GM18502 (cell line): ENCODE data around the gene SSR2.

Experiments
- ATAC-seq: cut with Tn5 transposase; IDR thresholded peaks from one replicate; pipeline ENCODE4 v1.9.1; 2021; ENCODE audit warnings: mild to moderate bottlenecking; ENCODE audit not compliant: unreplicated experiment, poor library complexity

Gene SSR2

DNA sequence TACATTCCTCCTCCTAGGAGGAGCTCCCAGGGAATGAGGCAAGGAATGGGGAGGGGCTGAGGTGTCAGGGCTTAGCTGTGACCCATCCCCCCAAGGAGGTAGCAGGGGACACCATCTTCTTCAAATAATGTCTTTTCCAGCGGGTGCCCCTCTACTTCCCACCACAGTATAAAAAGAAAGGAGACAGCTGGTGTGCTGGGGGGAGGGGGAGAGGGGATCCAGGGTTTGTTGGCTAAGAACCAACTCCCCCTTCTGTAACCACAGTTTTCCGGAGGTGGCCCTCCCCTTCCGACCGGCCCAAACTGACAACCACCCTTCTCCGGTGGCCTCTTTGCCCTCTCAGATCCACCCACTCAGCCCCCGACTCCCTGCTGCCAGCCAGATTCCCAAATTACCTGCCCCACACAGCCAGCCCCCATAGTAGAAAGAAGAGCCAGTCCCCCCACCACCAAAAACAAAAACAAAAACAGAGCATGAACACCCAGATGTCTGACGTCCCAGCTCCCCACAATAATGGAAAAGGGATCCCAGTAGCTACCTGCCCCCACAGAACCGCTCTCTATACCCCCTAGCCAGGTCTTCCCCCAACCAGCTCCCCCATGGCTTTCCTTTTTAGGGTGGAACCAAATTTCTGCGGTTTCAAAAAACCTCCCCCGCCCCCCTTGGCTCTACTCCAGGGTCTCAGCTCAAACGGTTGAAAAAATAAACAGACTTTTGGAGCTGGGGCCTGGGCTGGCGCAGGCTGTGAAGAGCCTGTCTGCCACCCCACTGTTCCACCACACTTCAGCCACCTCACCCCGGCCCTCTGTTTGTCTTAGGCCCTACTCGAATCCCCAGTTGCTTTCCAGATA is 44.5 kb downstream of the SSR2 start:
- ATAC-seq = no peak

DNA sequence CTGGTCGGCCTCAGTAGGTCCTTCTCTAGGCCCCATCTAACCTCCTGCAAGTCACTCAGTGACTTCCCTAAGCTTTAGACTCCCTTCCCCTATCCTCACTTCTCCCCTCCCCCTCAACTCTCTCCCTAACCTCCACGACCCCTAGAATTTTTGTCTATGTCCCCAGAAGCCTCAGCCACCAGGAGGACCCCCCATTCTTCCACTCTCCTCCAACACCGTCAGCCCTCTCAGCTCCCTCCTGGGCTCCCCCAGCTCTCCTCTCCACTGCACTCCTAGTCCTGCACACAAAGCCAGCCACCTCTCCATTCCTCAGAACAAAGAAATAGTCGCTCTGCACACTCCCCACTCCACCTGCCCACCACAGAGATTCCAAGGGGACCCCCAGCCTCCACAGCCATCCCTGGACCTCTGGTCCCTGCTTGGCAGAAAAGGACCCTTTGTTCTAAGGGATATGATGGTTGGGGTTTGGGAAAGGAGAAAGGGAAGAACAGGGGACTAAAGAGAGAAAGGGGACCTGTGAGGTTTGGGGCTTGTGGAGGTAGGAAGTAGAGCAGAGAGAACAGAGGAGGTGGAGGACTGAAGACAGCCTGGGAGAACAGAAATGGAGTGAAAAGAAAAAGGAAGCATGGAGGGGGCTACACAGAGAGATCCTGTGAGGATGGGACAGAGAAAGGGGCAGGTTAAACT is 45.2 kb downstream of the SSR2 start:
- ATAC-seq = no peak

DNA sequence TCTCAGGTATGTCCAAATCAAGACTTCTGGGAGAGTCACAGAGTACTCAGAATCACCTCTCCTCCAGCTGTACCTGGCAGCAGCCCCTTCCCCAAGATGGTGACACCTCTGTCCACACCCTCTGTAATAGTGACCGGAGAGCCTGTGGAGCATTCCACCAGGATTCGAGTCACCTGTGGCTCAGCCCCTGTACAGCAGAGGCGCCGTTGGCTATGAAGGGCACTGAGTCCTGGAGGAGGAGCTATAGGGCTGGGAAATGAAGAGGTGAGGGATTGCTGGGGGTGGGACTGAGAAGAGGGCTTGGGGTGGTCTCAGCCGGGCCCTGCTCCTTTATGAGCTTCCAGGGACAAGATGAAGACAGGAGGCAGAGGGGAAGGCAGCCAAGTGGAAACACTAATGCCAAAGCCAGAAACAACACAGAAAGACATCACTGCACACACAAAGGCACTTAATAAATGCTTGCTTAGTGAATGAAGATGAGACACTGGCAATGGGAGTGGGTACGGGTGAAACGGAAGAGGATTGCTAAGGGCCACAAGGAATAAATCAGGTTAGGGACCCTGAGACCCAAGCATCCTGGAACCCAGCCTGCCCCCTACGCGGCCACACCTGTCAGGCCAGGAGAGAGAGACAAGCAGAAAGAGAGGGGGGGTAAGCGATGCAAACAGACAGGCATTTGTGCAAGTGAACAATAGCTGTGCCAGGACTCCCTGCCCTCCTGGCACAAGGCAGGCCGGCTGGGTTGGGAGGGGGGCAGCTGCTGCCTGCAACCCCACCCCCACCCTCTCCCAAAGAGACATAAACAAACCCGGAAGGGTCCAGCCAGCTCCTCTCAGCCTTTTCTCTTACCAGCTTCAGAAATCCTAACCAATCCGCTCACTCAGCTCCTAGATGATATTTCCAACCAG is 46.3 kb downstream of the SSR2 start:
- ATAC-seq = no peak

- ATAC-seq = no peak
Observed at GRCh38 chr1:155973723-155974122, 47.0 kb downstream of the SSR2 start.

DNA sequence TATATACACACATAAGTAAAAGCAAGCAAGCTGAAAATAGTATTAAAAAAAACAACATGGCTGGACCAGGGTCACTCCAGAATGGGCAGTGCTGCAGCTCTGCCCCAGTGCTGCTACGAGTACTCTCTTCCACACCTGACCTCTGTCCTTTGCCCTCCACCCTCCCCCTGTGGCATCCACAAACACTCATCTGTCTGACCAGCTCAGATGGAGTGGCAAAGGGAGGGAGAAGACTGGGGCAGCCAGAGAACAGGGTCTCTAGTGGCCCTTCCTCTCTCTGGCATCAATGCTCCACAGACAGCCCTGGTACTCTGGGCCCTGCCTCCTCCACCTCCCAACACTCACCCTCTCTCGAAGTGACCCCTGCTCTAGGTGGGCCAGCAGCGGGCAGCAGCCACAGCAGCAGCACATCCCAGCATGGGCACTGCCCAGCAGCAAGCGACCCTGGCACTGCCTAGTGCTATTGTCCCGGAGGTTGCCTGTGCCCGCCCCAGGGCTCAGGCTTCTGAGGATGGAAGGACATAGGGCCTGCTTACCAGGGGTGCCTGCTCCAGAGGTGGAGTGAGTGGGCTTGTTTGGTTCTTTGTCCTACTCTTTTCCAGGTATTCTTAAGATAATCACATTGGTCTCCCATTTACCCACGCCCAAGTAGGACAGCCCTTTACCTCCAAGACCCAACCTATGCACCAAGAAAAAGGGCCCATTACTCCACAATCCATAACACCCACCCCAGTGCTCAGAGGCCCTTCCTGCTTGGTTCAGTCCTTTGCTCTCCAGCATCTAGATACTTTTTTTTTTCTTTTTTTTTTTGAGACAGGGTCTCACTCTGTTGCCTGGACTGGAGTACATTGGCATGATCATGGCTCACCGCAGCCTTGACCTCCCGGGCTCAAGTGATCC is 48.6 kb downstream of the SSR2 start:
- no peak for ATAC-seq

- peak; percentile 62 for ATAC-seq
Observed at GRCh38 chr1:155970531-155971167, 50.1 kb downstream of the SSR2 start.

DNA sequence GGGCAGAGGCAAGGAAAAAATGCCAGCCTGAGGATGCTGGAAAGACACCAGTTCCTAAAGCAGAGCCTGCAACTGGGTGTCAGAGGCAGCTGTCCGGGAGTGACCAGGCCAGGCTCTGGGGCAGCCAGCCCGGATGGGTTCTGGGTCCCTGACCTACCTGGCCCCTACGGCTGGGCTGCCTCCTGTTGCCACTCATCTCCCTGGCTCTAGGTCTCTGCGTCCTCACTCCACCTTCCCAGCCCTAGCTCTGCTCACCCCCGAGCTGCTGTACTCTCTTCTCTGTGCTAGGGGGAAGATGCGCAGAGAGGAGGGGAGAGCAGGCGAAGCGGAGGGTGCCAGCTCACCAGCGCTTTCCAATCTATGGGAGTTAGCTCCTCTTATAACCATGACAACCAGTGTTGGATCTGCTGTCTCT is 51.4 kb downstream of the SSR2 start:
- no peak for ATAC-seq

- ATAC-seq = no peak
Observed at GRCh38 chr1:155968670-155969069, 52.1 kb downstream of the SSR2 start.

DNA sequence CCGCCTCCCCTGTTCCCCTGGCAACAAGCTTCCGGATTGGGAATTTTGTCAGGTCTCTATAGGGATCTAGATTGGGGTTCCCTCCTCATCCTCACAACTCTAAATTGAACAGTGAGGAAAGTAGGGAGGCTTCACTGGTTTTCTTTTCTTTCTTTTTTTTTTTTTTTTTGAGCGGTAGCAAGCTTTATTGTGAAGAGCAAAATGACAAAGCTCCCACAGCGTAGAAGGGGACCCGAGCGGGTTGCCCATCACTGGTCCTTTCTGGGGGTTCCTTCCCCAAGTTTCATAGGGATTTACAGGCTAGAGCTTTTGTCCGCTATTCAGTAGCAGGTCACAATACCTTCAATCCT is 52.7 kb downstream of the SSR2 start:
- ATAC-seq = no peak

GRCh38 chr1:155967341-155968050 is 53.3 kb downstream of the SSR2 start:
- no peak for ATAC-seq

GRCh38 chr1:155966750-155967149 is 54.0 kb downstream of the SSR2 start:
- no peak for ATAC-seq

DNA sequence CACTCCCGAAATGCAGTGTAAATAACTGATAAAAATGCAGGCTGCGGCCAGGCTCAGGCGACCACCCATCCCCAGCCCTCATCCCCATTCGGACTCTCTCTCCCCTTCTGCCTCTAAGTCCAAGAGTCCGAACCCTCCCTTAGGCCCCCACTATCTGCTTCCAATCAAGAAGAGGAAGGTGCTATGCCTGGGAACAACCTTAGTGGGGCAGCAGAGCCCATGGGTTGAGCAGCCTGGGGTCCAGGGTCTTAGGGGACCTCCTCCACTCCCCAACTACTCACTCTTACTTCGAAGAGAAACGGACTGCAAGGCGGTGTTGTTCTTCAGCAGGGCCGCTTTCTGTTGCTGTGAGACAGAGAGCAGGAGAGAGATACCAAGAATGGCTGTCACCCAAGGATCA is 54.6 kb downstream of the SSR2 start:
- no peak for ATAC-seq

DNA sequence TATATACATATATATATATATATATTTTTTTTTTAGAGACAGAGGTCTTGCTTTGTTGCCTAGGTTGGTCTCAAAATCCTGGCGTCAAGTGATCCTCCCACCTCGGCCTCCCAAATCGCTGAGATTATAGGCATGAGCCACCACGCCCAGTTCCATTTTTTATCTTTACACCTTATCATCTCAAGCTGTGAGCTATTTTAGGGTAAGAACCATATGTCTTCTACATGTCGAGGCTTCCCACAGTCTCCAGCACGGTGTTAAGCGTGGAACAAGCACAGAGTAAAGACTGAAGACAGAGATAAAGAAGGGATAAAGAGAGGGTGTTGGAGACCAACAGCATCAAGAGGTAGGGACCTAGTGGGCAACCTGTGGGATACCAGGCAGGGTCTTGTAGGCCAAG is 56.6 kb downstream of the SSR2 start:
- no peak for ATAC-seq

DNA sequence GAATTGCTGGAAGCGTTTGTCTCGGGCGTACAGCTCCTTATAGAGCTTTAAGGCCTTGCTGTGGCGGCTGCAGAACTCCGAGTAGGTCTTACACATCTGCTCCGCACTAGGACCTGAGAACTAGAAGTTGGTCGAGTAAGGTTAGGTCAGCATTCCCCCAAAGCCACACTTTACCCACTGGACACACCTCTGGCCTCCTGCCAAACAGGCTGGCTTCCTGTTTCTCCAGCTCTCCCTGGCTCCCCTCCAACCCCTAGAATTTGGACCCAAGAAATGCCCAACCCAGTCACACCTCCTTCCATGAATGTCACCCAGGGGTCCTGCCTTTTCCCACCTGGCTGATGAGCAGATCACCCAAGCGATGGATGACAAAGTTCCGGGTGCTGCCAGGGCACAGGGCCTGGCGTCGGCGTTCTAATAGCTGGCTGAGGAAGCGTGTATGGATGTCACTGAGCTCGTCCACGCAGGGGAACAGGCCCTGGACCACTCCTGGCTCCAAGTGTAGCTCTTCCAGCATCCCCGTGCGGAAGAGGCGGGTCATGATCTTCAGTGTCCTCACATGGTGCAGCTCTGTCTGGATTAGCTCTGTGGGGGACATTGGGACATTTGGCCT is 58.0 kb downstream of the SSR2 start:
- ATAC-seq = no peak

DNA sequence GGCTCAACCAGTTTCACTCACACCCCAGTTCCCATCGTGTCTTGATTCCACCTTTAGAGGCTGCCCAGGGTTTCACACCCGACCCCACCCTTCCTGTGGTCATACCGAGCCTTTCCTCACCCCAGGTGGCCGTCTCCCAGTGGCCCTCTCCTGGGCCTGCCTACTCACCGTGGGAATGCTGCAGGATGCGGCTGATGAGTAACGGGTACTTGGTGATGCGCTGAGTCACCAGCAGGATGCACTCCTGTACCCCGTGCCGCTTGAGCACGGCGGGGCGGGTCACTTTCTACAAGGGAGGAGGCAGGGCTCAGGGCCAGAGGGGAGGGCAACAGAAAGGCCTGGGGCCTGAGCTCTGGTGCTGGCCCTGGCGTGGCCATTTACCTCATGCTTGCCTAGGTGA is 58.8 kb downstream of the SSR2 start:
- no peak for ATAC-seq

DNA sequence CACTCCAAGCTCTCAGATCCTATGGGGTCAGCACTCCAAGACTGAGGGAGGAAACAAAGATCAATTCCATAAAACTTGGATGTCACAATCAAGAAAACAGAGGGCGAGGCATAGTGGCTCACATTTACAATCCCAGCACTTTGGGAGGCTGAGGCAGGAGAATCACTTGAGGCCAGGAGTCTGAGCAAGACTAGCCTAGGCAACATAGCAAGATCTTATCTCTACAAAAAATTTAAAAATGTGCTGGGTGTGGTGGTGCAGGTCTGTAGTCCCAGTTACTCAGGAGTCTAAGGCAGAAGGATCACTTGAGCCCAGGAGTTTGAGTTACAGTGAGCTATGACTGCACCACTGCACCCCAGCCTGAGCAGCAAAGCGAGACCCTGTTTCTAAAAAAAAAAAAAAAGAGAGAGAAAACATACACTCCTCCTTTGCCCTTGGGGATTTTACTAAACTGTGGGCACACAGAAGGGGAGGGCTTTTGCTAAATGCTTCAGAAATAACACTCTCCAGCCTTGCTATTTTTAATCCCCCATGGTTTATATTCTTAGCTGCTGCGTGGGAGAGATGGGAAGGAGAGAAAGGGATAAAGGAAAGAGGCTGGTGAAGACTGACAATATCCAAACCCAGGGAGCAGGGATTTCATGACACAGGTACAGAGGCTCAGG is 60.5 kb downstream of the SSR2 start:
- no peak for ATAC-seq
